HG03469 (cell line): ENCODE results near the gene FANCE.

ENCODE experiments used
- ATAC-seq: cut with Tn5 transposase; IDR thresholded peaks from one replicate; pipeline ENCODE4 v1.9.1; 2021; ENCODE audit warnings: mild to moderate bottlenecking, moderate library complexity, moderate number of reproducible peaks; ENCODE audit not compliant: unreplicated experiment

The FANCE gene

DNA sequence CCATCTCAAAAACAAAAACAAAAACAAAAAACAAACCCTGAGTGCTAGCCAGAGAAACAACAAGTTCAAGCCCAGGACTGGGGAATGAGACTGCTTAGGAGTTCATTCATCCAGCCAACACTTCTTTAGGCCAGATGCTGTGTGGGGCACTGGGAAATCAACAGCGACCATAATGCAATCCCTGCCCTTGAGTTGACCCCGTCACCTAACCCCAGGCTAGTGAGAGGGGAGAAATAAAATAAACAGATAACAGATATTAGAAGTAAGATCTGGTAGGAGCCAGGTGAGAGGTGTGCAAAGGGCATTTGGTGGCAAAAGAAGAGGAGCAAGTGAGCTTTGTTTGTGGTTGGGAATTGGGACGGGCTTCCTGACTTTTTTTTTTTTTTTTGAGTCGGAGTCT, 11.2 kb downstream of the FANCE start:
- ATAC-seq: no peak

DNA sequence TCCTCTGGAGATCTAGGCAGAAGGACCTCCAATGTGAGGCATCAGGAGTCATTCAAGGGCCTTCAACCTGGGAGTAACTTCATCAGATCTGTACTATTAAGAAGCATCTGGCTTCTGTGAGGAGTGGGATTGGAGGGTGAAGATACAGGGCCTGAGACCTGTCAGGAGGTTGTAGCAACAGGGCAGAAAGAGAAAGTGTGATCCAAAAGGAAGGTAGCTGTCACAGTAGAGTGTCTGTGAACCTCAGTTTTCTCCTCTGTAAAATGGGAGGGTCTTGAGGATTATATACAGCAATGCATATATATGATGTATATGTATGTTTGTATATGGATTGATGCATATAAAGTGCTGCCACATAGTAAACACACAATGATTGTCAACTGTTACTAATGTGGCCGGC, 13.5 kb downstream of the FANCE start:
- no peak for ATAC-seq

DNA sequence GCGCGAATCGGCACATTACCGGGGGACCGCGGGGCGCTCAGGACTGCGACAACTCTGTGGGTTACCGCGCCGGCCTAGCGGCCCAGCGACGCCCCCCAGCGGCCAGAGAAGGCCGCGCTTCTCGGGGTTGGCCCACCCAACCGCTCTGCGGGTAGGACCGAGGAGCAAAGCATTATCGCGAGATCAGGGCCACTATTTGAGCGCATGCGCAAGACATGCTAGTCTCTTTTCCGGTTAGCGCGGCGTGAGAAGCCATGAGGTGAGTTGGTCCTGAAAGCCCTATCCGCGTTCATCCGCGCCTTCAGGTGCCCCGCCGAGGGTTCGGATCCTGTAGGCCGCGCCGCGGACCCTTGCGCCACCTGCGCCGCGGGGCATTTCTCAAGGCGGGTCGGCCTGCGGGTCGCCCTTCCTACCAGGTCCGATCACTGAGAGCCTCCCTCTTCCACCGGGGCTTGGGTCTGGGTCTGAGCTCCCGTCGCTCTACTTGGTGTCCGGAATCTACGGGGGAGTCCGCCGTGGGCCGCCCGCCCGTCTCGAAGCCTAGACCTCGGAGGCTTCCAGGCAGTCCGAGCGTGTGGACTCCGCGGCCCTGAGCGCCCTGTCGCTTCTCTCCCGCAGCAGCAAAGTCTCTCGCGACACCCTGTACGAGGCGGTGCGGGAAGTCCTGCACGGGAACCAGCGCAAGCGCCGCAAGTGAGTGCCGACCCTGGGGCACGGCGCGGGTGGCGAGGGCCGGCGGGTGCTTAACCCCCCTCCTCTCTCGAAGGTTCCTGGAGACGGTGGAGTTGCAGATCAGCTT, 16.2 kb downstream of the FANCE start, which contains the start of gene RPL10A:
Gene RPL10A (plus strand): TSS at position 221 of the 799 bp plus-strand sequence. CDS start 34 bp downstream, at position 255.
- ATAC-seq: no peak

DNA sequence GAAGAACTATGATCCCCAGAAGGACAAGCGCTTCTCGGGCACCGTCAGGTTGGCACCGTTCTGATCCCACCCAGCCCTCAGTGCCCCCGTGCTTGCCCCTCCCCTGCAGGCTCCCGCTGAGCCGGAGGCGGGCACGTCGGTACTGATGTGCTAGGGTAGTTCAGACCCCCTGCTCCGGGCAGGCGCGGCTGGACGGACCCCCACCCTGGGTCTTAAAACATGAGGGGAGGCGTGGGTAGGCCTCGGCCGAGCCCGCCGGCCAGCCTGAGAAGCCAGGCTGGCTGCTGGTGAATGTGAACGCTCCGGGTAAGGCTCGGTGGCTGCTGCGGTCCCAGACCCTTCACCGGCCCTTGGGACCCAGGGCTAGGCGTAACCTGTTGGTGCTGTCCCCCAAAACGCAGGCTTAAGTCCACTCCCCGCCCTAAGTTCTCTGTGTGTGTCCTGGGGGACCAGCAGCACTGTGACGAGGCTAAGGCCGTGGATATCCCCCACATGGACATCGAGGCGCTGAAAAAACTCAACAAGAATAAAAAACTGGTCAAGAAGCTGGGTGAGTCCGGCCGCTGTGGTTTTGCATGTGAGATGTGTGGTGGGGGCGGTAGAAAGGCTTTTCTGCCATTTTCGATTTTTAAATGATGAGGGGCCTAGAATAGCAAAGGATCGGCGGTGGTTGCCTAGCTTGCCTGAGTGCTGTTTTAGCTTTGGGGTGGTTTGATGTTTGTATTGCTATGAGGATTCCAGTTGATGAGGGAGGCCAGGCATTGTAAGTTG, 17.0 kb downstream of the FANCE start:
- ATAC-seq: no peak

DNA sequence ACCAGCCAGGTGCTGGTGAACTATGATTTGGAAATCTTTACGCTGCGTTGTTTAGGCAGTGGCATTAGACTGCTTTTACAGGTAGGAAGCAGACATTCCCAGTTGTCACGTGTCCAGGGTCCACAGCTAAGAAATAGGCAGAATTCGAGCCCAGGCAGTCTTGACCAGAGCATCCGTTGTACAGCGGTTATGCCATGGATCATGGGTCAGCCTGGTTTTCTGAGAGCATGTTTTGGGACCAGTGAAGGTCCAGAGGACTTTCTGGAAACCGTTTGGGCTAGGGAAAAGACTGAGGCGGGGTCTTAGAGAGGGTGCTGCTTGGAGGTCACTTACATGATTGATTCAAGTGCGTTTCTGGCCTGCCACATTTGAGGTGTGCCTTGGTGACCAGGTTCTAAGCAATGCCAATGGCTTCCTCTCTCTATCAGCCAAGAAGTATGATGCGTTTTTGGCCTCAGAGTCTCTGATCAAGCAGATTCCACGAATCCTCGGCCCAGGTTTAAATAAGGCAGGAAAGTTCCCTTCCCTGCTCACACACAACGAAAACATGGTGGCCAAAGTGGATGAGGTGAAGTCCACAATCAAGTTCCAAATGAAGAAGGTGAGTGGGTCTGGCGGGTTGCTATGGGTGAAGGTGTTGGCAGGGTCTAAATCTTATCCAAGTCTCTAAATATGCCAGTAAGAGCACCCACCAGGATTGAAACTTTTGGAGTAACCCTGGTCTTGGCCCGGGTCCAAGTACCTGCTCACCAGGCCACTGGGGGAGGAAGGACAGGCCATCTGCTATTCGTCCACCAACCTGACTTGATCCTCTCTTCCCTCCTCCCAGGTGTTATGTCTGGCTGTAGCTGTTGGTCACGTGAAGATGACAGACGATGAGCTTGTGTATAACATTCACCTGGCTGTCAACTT, 17.9 kb downstream of the FANCE start:
- no peak for ATAC-seq

DNA sequence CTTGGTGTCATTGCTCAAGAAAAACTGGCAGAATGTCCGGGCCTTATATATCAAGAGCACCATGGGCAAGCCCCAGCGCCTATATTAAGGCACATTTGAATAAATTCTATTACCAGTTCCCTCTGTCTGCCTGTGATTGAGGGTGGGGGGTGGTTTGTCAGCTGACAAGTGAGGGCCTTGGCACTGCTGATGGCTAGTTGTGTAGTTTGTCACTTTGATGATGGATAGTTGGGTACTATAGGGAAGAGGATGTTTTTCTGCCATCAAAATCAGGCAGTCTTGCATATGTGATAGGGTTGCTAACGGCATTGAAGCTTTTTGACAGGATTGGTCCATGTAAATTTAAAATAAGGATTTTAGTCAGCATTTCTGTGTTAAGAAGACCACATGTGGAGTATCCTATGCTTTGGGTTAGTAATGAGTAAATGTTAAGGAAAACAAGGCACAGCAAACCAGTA, 18.6 kb downstream of the FANCE start:
- no peak for ATAC-seq

DNA sequence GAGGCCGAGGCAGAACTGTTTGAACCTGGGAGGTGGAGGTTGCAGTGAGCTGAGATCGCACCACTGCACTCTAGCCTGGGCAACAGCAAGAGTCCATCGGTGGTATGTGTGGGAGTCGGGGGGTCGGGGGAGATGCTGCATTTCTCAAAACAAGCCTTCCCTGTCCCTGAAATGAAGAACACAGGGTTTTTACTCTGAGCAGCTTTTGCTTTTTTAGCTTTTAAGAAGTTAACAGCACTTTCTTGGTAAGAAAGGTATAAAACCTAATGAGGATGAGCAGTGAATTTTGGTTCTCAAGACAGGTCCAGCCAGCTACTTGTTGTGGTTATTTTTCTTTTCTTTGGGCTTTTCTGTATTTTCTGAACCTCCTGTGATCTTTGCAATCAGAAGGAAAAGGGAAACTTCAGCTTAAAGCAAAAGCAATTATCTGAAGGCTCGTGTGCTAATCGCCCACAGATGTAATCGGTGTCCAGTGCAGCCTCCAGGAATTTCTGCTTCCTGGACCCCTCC, 19.8 kb downstream of the FANCE start:
- no peak for ATAC-seq

DNA sequence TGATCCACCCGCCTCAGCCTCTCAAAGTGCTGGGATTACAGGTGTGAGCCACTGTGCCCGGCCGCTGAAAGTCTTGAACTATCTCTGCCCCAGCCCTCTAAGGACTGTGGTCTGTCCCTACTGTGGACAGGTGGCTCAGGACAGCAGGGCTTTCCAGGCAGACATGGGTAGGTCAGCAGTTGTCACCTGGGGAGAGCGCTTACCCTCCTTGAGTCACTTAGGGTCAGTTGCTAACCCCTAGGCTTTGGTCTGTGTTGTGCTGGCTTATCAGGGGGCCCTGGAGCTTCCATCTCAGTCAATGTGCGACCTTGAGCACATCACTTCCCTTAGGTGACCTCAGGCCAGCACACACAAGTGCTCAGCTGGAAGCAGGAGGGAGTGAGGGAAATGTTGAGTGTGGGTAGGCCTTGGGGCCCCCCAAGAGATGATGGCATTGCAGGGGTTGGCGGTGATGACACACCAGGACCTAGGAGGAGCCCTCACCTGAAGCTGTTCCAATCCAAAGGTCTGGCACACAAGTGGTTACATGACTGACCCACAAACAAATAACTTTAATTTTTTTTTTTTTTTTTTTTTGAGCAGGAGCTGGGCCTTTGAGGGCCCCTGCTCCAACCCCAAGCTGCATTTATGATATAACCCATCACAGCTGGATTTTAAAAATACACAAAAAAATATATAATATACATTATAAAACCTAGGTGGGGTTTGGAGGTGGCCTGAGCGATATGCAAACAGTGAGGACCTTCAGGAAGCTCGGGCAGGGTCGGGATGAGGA, 21.1 kb downstream of the FANCE start:
- no peak for ATAC-seq

DNA sequence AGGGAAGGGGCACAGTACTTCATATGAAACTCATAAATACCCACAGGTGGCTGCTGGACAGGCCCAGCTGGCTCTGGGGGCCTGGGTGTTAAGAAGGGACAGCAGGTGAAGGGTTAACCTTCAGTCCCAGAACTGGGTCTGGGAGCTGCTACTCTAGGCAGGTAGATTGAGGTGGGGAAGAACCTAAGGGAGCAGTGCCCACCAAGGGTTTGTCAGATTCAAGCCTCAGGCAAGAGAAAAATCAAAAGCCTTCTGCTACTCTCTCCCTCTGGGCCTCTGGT, 21.7 kb downstream of the FANCE start:
- ATAC-seq: no peak

DNA sequence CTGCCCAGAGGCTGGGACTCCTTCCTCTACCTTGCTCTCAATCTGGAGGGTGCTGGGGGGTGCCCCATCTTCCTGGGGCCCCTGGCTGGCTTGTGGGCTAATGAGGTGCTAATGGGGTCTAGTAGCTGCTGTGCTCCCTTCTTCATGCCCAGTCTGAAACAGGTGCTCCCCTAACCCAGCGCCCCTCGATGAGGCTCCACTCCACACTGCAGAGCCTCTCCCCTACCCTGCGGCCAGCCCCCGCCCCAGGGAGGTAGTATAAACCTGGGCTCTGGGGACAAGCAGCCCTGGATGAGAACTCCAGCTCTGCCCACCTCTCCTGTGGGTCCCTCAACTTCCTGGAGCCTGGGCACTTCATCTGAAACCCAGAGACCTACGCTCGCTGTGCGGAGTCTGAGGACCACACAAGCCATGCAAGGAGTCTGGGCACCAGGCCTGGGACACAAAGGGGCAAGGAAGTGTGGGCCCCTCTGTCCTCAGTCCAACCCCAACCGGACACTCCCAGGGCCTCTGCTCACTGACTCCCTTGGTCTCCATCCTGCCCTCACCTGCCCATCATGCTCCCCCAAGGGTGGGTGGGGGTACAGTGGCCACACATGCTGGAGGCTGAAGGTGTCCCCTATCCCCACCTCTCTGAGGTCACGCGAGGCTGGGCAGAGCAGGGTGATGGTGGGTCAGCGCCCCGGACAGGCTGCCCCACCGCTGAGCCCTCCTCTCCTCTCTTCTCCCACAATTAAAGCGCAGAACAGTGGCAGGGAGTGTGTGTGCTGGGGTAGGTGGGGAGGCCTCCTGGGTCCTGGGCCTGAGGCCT, 22.2 kb downstream of the FANCE start:
- no peak for ATAC-seq

DNA sequence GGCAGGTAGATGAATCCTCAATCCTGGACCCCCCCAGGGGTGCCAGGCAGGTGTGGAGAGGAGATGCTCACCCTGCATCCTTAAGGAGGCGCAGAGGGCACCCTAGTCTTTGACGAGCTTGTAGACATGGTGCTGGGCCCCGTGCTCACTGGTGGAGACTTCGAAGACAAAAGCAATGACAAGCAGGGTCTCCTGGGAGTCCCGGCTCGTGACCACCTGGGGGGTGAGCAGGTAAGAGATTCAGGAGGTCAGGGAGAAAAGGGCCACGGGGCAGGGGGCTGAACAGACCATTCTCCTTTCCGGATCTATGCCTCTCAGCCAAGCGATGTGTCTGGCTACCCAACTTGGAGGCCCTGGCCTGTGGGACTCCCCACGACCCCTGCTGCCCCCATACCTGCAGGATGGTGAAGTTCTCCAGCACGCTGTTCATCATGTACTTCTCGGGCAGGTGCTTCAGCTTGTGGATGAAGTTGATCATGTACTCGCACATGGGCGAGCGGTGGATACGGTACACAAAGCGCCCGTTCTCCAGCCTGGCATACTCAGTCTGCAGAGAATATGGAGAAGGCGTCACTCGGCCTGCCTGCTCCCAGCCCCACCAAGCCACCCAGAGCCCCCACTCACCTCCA, 22.9 kb downstream of the FANCE start:
- no peak for ATAC-seq

DNA sequence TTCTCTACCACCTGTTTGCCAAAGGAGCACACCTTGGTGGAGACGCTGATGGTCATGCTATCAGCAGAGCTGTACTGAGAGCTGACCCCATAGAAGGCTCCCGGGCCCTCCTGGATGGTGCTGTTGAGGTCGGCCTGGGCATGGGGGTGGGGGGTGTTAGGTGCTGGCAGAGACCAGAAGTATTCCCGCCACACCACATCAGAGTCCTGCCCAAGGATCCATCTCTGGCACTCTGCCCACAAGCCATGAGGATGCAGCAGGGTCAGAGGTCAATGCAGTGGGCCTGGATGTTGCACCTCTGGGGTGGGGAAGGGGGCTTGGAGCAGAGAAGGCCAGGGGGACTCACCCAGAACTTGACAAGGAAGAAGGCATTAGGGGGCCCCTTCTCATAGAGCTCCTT, 23.4 kb downstream of the FANCE start:
- no peak for ATAC-seq

DNA sequence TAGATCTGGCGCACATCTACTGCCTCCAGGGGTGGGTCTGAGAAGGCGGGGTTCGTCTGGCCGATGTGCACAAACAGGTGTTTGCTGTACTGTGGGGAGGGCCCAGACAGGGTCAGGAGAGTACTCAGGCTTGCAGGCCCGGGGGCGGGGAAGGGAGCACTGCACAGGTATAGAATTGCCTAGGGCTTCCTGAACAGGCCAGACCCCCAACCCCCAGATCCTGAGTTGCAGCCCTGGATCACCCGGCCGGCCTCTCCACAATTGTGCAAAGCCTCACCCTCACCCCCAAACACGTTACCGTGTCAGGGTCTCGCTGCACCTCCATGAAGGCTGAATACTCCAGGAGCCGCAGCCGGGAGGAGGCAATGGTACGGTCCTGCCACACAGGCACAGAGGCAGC, 23.9 kb downstream of the FANCE start:
- no peak for ATAC-seq

DNA sequence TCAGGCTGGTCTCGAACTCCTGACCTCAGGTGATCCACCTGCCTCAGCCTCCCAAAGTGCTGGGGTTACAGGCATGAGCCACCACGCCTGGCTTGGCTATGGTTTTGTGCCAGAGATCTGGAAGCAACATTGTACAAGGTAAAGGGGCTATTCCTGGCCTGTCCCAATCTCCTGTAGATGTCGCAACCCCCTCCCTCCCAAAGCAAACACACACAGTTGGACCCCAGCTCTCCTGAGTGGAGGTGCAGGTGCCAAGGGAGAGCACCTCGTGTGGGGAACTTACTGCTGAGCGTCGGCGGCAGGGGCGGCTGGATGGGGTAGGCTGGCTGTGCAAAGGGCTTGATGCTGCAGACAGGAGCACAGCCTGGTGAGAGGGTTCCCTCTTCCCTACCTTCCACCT, 24.9 kb downstream of the FANCE start:
- no peak for ATAC-seq

DNA sequence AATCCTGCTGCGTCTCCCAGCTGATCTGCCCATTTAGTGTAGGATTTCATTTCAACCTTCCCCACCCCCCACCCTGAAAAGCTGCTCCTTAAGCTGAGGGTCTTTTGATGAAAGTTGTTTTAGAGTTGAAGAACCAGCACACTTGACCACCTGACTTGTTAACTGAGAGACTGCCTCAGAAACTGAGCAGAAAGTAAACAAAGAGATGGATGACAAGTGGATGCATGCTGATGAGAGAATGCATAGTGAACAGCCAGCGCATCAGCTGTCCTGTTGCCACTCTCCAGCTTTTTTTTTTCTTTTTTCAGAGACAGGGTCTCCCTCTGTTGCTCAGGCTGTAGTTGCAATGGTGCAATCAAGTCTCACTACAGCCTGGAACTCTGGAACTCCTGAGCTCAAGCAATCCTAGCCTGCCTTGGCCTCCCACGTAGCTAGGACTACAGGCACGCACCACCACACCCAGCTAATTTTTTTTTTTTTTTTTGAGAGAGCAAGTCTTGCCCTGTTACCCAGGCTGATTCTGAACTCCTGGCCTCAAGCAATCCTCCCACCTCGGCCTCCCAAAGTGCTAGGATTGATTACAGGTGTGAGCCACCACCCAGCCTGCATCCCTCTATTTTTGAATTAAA, 25.5 kb downstream of the FANCE start:
- no peak for ATAC-seq

DNA sequence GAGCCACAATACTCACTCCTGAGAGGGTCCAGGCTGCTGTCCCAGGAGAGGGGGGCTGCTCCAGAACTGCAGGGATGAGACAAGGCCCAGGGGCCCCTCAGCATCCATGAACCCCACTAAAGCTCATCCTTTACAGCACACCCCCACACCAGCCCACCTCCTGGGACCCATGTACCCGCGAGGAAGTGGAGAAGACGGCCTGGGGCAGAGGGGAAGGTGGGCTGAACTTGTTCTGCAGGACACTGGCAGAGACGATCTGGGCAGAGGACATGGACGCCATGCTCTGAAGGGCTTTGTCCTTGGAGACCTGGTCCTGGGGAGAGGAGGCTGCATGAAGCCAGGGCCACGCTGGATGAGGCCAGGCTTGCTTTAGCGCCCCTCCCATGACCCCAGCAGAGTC, 26.1 kb downstream of the FANCE start:
- ATAC-seq: no peak

DNA sequence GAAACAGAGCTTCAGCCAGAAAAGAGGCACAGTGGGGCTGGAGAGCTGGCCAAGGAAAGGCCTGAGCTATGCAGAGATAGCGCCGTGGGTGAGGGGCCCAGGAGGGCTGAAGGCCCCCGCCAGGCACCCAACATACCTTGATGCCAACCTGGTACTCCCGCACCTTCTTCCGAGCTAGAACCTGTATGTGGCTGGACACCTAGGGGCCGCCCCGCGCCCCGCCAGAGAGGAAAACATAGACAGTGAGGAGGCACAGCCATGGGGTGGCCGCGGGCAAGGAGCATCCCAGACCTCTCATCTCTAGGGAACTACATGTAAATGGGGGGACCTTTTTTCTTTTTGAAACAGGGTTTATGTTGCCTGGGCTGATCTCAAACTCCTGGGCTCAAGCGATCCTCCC, 28.0 kb downstream of the FANCE start:
- ATAC-seq: no peak

DNA sequence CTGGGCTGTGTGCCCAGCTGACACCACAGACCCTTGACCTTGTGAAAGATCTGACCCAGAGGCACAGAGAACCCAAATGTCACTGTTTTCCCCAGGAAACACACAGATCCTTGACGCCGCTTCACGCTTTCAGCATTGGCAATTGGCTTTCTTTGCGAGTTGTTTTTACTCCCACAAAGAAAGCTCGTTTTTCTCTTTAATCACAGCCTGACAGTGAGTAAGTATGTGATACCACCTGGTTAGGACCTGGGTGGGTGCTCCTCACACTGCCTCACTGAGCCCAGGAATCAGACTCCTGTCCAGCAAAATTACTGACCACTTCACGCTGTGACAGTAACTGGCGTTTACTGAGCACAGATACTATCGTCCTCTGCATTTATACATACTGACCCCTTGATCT, 29.1 kb downstream of the FANCE start:
- no peak for ATAC-seq

DNA sequence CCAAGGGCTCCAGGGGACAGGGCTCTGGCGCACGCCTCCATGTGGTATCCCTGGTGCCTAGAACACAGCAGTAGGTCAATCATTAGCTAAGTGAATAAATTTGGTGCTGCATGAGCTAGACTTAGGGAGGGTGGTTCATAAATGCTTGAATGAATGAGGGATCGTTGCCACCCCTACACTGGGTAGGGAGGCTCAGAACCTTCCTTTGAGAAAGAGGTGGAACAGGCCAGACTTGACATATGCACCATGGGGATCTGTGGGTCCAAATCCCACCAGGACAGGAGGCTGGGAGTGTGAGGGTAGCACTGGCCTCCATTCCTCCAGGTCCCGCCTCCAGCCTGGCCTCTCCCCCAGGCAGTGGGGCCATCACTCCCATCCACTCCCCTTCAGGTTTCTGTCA, 30.9 kb downstream of the FANCE start:
- no peak for ATAC-seq
